IMR-90 (cell line): ENCODE measurements around the gene TF. TPM values are rescaled to one million over a fixed set of nuclear protein-coding genes. Genes with fewer than 3 reads are reported as not detected.

ENCODE experiments used
- ATAC-seq: fragments of 200-7000 bp; cut with Tn5 transposase; 2 replicates; pipeline ENCODE4 v1.9.1; 2020; ENCODE audit warnings: low read depth, mild to moderate bottlenecking, moderate library complexity
- BruUV-seq: library from RNA; stranded (reverse); fragments of 400-500 nt; replicated peaks from 2 replicates; lab custom pipeline; 2021; lab: Mats Ljungman, UMichigan
- CTCF ChIA-PET: fragments of 300-600 bp; formaldehyde crosslinking; extraction: SDS; loops from one replicate; lab custom pipeline; 2021; ENCODE audit warnings: antibody characterized with exemption; lab: Yijun Ruan, JAX
- POLR2A ChIA-PET: fragments of 300-600 bp; sonication (Branson Sonifier 250); formaldehyde crosslinking; loops from one replicate; lab custom pipeline; 2022; ENCODE audit warnings: antibody characterized with exemption; ENCODE audit not compliant: unreplicated experiment; lab: Charles Lee
- DNase-seq: peaks from one replicate; pipeline ENCODE4 v3.0.0; 2013
- H2AFZ ChIP-seq: replicated peaks from 2 replicates; pipeline ENCODE3; 2013; ENCODE audit warnings: low read length, mild to moderate bottlenecking; ENCODE audit not compliant: poor library complexity
- H2AK5ac ChIP-seq: 2 replicates; pipeline ENCODE4 v1.6.1; 2013; ENCODE audit warnings: low read depth, low read length, inconsistent platforms
- H2AK9ac ChIP-seq: replicated peaks from 2 replicates; pipeline ENCODE3; 2013; ENCODE audit warnings: mild to moderate bottlenecking, low read depth, low read length, moderate library complexity; ENCODE audit not compliant: poor library complexity
- H2BK120ac ChIP-seq: 2 replicates; pipeline ENCODE4 v1.6.1; 2013; ENCODE audit warnings: low read depth, low read length, inconsistent platforms
- H2BK15ac ChIP-seq: 3 replicates; pipeline ENCODE4 v1.6.1; 2013; ENCODE audit warnings: low read depth, low read length, inconsistent platforms
- H2BK20ac ChIP-seq: 2 replicates; pipeline ENCODE4 v1.6.1; 2013; ENCODE audit warnings: low read depth, mild to moderate bottlenecking, inconsistent platforms, low read length, moderate library complexity
- H2BK5ac ChIP-seq: 2 replicates; pipeline ENCODE4 v1.6.1; 2013; ENCODE audit warnings: mild to moderate bottlenecking, low read depth, low read length, inconsistent platforms; ENCODE audit not compliant: poor library complexity, severe bottlenecking
- H3K14ac ChIP-seq: replicated peaks from 2 replicates; pipeline ENCODE4 v1.6.1; 2013; ENCODE audit warnings: low read depth, low read length, inconsistent platforms
- H3K18ac ChIP-seq: 2 replicates; pipeline ENCODE4 v1.6.1; 2013; ENCODE audit warnings: low read depth, low read length, control low read depth
- H3K23ac ChIP-seq: 2 replicates; pipeline ENCODE4 v1.6.1; 2013; ENCODE audit warnings: low read depth, low read length, inconsistent platforms
- H3K27ac ChIP-seq: 2 replicates; pipeline ENCODE4 v1.5.1; 2013; ENCODE audit warnings: mild to moderate bottlenecking, control low read depth, low read length; ENCODE audit not compliant: insufficient read depth
- H3K27me3 ChIP-seq: 2 replicates; pipeline ENCODE4 v1.6.1; 2013; ENCODE audit warnings: low read length; ENCODE audit not compliant: control insufficient read depth, insufficient read depth
- H3K36me3 ChIP-seq: 2 replicates; pipeline ENCODE4 v1.6.1; 2013; ENCODE audit warnings: low read length, mixed read lengths; ENCODE audit not compliant: control insufficient read depth, insufficient read depth
- H3K4ac ChIP-seq: 2 replicates; pipeline ENCODE4 v1.6.1; 2013; ENCODE audit warnings: low read depth, low read length, inconsistent platforms
- H3K4me1 ChIP-seq: 2 replicates; pipeline ENCODE4 v1.6.1; 2013; ENCODE audit warnings: low read length, mixed read lengths; ENCODE audit not compliant: control insufficient read depth, insufficient read depth
- H3K4me2 ChIP-seq: 2 replicates; pipeline ENCODE4 v1.6.1; 2013; ENCODE audit warnings: low read depth, mild to moderate bottlenecking, control low read depth, low read length, moderate library complexity
- H3K4me3 ChIP-seq: 2 replicates; pipeline ENCODE4 v1.5.1; 2013; ENCODE audit warnings: low read depth, mild to moderate bottlenecking, control low read depth, low read length, moderate library complexity; ENCODE audit not compliant: insufficient read depth
- H3K56ac ChIP-seq: 2 replicates; pipeline ENCODE4 v1.6.1; 2013; ENCODE audit warnings: low read length, inconsistent platforms; ENCODE audit not compliant: insufficient read depth; ENCODE audit errors: extremely low read depth
- H3K79me1 ChIP-seq, 2 experiments: 2 replicates each; pipeline ENCODE4 v1.6.1; 2013; ENCODE audit warnings: low read length in 2 of 2, inconsistent platforms in 1 of 2, low read depth in 1 of 2
- H3K9ac ChIP-seq: 2 replicates; pipeline ENCODE4 v1.6.1; 2013; ENCODE audit warnings: low read depth, low read length, control low read depth
- H3K9me1 ChIP-seq: 2 replicates; pipeline ENCODE4 v1.6.1; 2013; ENCODE audit warnings: low read length, inconsistent platforms; ENCODE audit not compliant: insufficient read depth
- H3K9me3 ChIP-seq: 2 replicates; pipeline ENCODE4 v1.6.1; 2013; ENCODE audit warnings: low read length; ENCODE audit not compliant: control insufficient read depth, insufficient read depth
- H4K20me1 ChIP-seq: 2 replicates; pipeline ENCODE4 v1.6.1; 2013; ENCODE audit warnings: low read length, inconsistent platforms; ENCODE audit not compliant: insufficient read depth
- H4K5ac ChIP-seq: 2 replicates; pipeline ENCODE4 v1.6.1; 2013; ENCODE audit warnings: mild to moderate bottlenecking, low read depth, low read length, control low read depth
- H4K8ac ChIP-seq, 2 experiments: 2 replicates each; pipeline ENCODE4 v1.6.1; 2013; ENCODE audit warnings: low read depth in 2 of 2, low read length in 2 of 2, control low read depth in 1 of 2, inconsistent platforms in 1 of 2
- H4K91ac ChIP-seq: 2 replicates; pipeline ENCODE4 v1.6.1; 2013; ENCODE audit warnings: low read depth, low read length, inconsistent platforms; ENCODE audit not compliant: insufficient read depth
- CEBPB ChIP-seq: IDR thresholded peaks from 2 replicates; pipeline ENCODE4 v1.6.1; 2012; ENCODE audit warnings: low read depth, low read length, improper control_type of control experiment
- MAFK ChIP-seq: IDR thresholded peaks from 2 replicates; pipeline ENCODE4 v1.6.1; 2012; ENCODE audit warnings: low read depth, low read length, improper control_type of control experiment
- POLR2A ChIP-seq: IDR thresholded peaks from 2 replicates; pipeline ENCODE4 v1.6.1; 2012; ENCODE audit warnings: mild to moderate bottlenecking, low read depth, low read length
- WGBS, 2 experiments: methylation state at CpG; one replicate each; pipeline versions ENCODE4 v1.1.5 to v1.1.7; 2013; ENCODE audit warnings: missing lambda C conversion rate in 2 of 2; ENCODE audit not compliant: insufficient read length in 1 of 2; ENCODE audit errors: extremely low coverage in 2 of 2; 5-methylcytosine and 5-hydroxymethylcytosine counted together
- dilution Hi-C: fragments of 300-500 bp; cut with HindIII; formaldehyde crosslinking; loops from one replicate; pipeline ENCODE4 v1.14.3; 2018; ENCODE audit warnings: low sequenced_read_pairs; ENCODE audit not compliant: unreplicated experiment
- in situ Hi-C: fragments of 300-500 bp; cut with MboI; formaldehyde crosslinking; loops from 3 replicates; pipeline ENCODE4 v1.14.3; 2019; ENCODE audit warnings: low sequenced_read_pairs, inconsistent platforms, mixed read lengths
- intact Hi-C: fragments of 100-400 bp; cut with micrococcal nuclease; formaldehyde crosslinking; loops from 2 replicates; pipeline ENCODE4 v1.10.0; 2022
- polyA plus RNA-seq, 3 experiments: library from polyadenylated mRNA; depleted of rRNA; stranded (reverse); fragments of >200 nt; gene quantifications; 2 replicates each; pipeline ENCODE4 v1.2.3, GENCODE V29; 2012; ENCODE audit warnings: low replicate concordance in 1 of 3
- total RNA-seq: library from RNA; depleted of rRNA; stranded (reverse); fragments of >200 nt; gene quantifications from 2 replicates; pipeline ENCODE4 v1.2.3, GENCODE V29; 2012

TF gene
- total and polyA plus RNA-seq, 2 of the 4 experiments (the other 2 are of a cell fraction) = 0.07 TPM; not detected in 1

GRCh38 chr3:133835961-133836360 lies 89.8 kb downstream of the TF start:
- CTCF ChIA-PET = interaction anchor here (1.0 kb wide), 1 partner anchor 11 kb away, joined by 3 read pairs; no protein-coding TSS in a partner anchor
- in situ Hi-C loops = no loop called here

More at GRCh38 chr3:133835961-133836360, 89.8 kb downstream of the TF start:
- Histone ChIP-seq H2BK20ac (no peak overlapping the region), H2BK5ac (no peak overlapping the region), H3K23ac (no peak overlapping the region), H2AK5ac (no peak overlapping the region), H3K27ac (no peak overlapping the region), H3K4me1 (no peaks in the 10 kb centered on the region), H3K9ac (no peak overlapping the region), H3K9me3 (no peaks in the 10 kb centered on the region), H2BK15ac (no peak overlapping the region), H4K20me1 (no peaks in the 10 kb centered on the region), H2BK120ac (no peak overlapping the region), H3K9me1 (no peaks in the 10 kb centered on the region), H3K27me3 (peaks cover 5% of the 10 kb centered on the region; the same call in 1 of the 2 replicates), H4K5ac (no peak overlapping the region), H3K36me3 (no peaks in the 10 kb centered on the region), H3K18ac (no peak overlapping the region), H3K4me3 (no peak overlapping the region), H2AFZ (no peak overlapping the region), H4K8ac (no peak overlapping the region), H3K4ac (no peak overlapping the region), H4K91ac (no peak overlapping the region), H3K79me1 (no peaks in the 10 kb centered on the region), H3K56ac (no peak overlapping the region), H3K14ac (no peak overlapping the region), H3K4me2 (no peak overlapping the region), H2AK9ac (no peak overlapping the region)
- DNase-seq (no peak), ATAC-seq (no peak)
- TF ChIP-seq CEBPB (no peak), MAFK (no peak), POLR2A (no peak)
- POLR2A ChIA-PET = no interaction called here
- WGBS, 2 experiments = no CpG with 5 or more reads among the region's 4 CpGs
- dilution Hi-C loops = no loop called here
- intact Hi-C loops = no loop called here
- no TSS peak for BruUV-seq
